Natural killer cell treated with Interleukin-12 subunit alpha and Interleukin-12 subunit beta and Interleukin-15 and Interleukin-18, amount 100 ng/mL, for 72 hours (primary cell): ENCODE results near the gene CXorf65. TPM values are rescaled to one million over a fixed set of nuclear protein-coding genes. Genes with fewer than 3 reads are reported as not detected.

Source experiments
- ATAC-seq, 2 donors: fragments of 150-1000 bp; cut with Tn5 transposase in 1 of 2; sonication (Bioruptor Pico), chemical (Tn5 transposase) in 1 of 2; 2 replicates each; pipeline ENCODE4 v1.10.0; 2021
- DNase-seq: peaks from one replicate; pipeline ENCODE4 v3.0.0; 2022; ENCODE audit warnings: low spot score
- H3K27ac Mint-ChIP-seq, 2 donors: 1 replicate in 1 of 2; 2 replicates in 1 of 2; pipeline ENCODE4 v1.8.0; 2022; ENCODE audit warnings: mixed read lengths in 2 of 2, mild to moderate bottlenecking in 1 of 2, moderate library complexity in 1 of 2
- H3K27me3 Mint-ChIP-seq, 2 donors: 1 replicate in 1 of 2; 2 replicates in 1 of 2; pipeline ENCODE4 v1.8.0; 2022; ENCODE audit warnings: mixed read lengths in 2 of 2
- H3K36me3 Mint-ChIP-seq: one replicate; pipeline ENCODE4 v1.8.0; 2022; ENCODE audit warnings: mixed read lengths
- H3K4me1 Mint-ChIP-seq, 2 donors: 1 replicate in 1 of 2; 2 replicates in 1 of 2; pipeline ENCODE4 v1.8.0; 2022; ENCODE audit warnings: low read depth in 2 of 2, mixed read lengths in 2 of 2, mild to moderate bottlenecking in 1 of 2
- H3K4me3 Mint-ChIP-seq: one replicate; pipeline ENCODE4 v1.8.0; 2022; ENCODE audit warnings: mixed read lengths
- H3K9me3 Mint-ChIP-seq: 2 replicates; pipeline ENCODE4 v1.8.0; 2022; ENCODE audit warnings: mixed read lengths
- total RNA-seq, 2 donors: library from RNA; stranded (reverse); gene quantifications; one replicate each; pipeline ENCODE4 v1.2.3, GENCODE V29; 2022

Gene CXorf65
- total RNA-seq, 2 donors from 2014 or later: 18.0 to 28.1 TPM

- ATAC-seq (no peak), DNase-seq (no peak)
- H3K9me3 Mint-ChIP-seq: no peaks in the 10 kb centered on the region
- peak overlapping the region; percentile 30 to 69 for H3K27ac Mint-ChIP-seq
- no peak overlapping the region for H3K4me3 Mint-ChIP-seq
- peaks cover 0 to 13% of the 10 kb centered on the region in 2 donors for H3K27me3 Mint-ChIP-seq
- H3K4me1 Mint-ChIP-seq: peaks cover 34 to 56% of the 10 kb centered on the region in 2 donors
- H3K36me3 Mint-ChIP-seq: no peaks in the 10 kb centered on the region
Observed at GRCh38 chrX:71099736-71100135, 6.8 kb downstream of the CXorf65 start.

DNA sequence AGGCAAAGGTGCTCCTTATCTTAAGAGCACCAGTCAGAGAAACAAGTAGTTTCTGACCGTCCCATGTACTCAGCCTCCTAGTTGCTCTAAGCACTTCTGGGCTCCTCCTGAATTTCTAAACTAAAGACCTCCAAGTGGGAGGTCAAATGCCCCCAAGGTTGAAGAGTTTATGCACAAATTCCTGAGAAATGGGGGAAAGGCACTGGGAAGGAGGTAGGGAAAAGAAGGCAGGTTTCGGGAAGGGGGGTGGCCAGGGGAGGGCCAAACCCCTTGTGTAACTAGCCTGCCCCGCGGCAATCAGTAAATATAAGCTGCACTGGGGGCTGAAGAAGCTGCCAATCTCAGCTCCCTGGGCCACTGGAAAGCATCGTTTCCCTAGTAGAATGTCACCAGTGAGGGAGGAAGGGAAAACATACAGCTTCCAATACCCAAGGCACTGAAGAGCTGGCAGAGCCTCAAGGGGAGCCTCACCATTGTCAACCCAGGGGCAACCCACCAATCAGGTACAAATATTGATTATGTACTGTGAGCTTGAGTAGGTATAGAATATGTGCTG lies 7.5 kb downstream of the CXorf65 start:
- peaks cover 0 to 14% of the 10 kb centered on the region in 2 donors for H3K27me3 Mint-ChIP-seq
- no peaks in the 10 kb centered on the region for H3K9me3 Mint-ChIP-seq
- ATAC-seq: no peak
- DNase-seq: no peak
- H3K27ac Mint-ChIP-seq: peak overlapping the region; percentile 30 to 69
- no peak overlapping the region for H3K4me3 Mint-ChIP-seq
- H3K4me1 Mint-ChIP-seq: peaks cover 28 to 49% of the 10 kb centered on the region in 2 donors
- H3K36me3 Mint-ChIP-seq: no peaks in the 10 kb centered on the region

DNA sequence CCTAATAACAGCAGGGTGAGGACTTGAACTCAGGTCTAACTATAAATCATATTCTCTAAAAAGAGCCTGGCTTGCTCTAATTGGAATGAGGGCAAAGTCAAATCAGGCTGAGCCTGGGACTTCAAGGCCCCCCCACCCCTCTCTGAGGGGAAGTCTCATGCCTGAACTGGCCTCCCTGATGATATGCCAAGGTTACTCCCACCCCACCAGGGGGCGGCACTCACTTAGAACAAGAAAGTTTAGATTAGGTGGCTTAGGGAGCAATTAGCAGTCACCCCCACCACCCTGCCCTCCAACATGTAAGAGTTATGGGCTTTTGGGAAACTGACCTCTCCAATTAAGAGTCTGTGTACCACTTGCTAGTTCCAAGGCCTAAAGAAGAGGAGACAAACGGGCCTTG lies 8.2 kb downstream of the CXorf65 start:
- peaks cover 24 to 42% of the 10 kb centered on the region in 2 donors for H3K4me1 Mint-ChIP-seq

DNA sequence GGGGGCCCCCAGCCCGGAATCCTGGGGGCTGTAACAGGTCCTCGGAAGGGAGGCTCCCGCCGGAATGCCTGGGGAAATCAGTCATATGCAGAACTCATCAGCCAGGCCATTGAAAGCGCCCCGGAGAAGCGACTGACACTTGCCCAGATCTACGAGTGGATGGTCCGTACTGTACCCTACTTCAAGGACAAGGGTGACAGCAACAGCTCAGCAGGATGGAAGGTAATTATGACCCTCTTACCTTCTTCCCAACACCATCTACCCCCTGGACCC lies 9.8 kb downstream of the CXorf65 start:
- peaks cover 0 to 19% of the 10 kb centered on the region in 2 donors for H3K27me3 Mint-ChIP-seq
- peak overlapping the region; percentile 99 for H3K4me3 Mint-ChIP-seq
- no peaks in the 10 kb centered on the region for H3K9me3 Mint-ChIP-seq
- H3K27ac Mint-ChIP-seq: peak overlapping the region in 1 of 2 donors; percentile 88
- no peaks in the 10 kb centered on the region for H3K36me3 Mint-ChIP-seq
- DNase-seq (no peak), ATAC-seq (no peak)
- H3K4me1 Mint-ChIP-seq: peaks cover 19 to 32% of the 10 kb centered on the region in 2 donors

More for the DNA sequence above, 8.2 kb downstream of the CXorf65 start:
- H3K27ac Mint-ChIP-seq: peak overlapping the region in 1 of 2 donors; percentile 30
- ATAC-seq (peak; percentile 45 to 52), DNase-seq (peak; percentile 78)
- peaks cover 0 to 19% of the 10 kb centered on the region in 2 donors for H3K27me3 Mint-ChIP-seq
- H3K4me3 Mint-ChIP-seq: peak overlapping the region; percentile 56
- H3K36me3 Mint-ChIP-seq: no peaks in the 10 kb centered on the region
- no peaks in the 10 kb centered on the region for H3K9me3 Mint-ChIP-seq

DNA sequence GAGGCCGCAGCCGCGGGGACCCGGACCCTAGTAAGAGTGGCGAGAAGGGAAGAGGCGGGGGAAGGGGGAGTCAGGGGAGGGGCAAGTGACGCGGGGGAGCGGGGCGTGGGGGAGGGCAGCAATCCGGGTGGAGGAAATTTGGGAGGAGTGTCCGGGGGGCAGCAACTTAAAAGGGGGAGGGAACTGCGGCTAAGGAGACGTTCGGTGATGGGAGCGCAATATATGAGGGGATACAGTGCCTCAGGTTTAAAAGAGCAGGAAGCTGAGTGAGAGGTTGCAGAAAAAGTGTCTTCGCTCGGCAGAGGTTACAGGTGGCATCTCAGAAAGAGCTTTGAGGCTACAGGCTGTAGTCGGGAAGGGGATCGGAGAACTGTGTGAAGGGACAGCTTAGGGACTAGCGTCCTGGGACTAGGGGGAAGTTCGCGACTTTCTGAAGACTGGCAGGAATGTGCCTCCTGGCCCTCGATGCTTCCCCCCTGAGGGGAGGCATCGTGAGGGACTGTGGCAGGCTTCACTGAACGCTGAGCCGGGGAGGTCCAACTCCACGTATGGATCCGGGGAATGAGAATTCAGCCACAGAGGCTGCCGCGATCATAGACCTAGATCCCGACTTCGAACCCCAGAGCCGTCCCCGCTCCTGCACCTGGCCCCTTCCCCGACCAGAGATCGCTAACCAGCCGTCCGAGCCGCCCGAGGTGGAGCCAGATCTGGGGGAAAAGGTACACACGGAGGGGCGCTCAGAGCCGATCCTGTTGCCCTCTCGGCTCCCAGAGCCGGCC lies 10.4 kb downstream of the CXorf65 start:
- Mint-ChIP-seq H3K36me3 (no peaks in the 10 kb centered on the region), H3K27me3 (peaks cover 0 to 19% of the 10 kb centered on the region in 2 donors), H3K4me3 (peak overlapping the region; percentile 99), H3K9me3 (no peaks in the 10 kb centered on the region), H3K27ac (peak overlapping the region; percentile 77 to 88), H3K4me1 (peaks cover 19 to 27% of the 10 kb centered on the region in 2 donors)
- DNase-seq: peak; percentile 67
- peak; percentile 71 to 77 for ATAC-seq

DNA sequence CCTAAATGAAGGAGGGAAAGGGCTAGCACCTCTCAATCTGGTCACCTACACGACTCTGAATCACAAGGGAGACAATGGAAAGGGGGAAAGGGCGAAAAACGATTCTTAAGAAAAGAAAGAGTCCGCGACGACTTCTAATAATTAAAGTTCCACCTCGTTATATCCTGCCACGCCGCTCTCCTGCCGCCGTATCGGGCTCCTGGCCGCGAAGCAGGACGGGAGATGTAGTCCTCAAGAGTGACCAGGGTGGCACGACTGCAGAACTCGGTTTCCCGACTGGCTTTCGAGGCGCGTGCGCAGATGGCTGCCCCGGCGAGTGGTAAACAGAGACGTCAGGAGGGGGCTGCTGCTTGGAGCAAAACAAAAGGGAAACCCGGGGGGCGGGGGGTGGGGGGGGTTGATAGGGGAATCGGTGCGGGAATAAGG lies 11.0 kb downstream of the CXorf65 start, which contains the start of gene FOXO4:
Gene FOXO4, plus strand, starts transcription at position 297 of the 426 bp plus-strand sequence. CDS start 678 bp downstream, outside the sequence.
- H3K4me3 Mint-ChIP-seq: peak within 1 kb of the TSS; percentile 99
- H3K27ac Mint-ChIP-seq: peak within 1 kb of the TSS; percentile 77 to 88
- ATAC-seq (peak; percentile 92 to 96), DNase-seq (peak; percentile 91)
- no peaks in the 10 kb centered on the region for H3K36me3 Mint-ChIP-seq
- H3K27me3 Mint-ChIP-seq: peaks cover 0 to 18% of the 10 kb centered on the region in 2 donors
- no peaks in the 10 kb centered on the region for H3K9me3 Mint-ChIP-seq
- H3K4me1 Mint-ChIP-seq: peaks cover 17 to 22% of the 10 kb centered on the region in 2 donors

GRCh38 chrX:71095033-71095432 lies 11.5 kb downstream of the CXorf65 start:
- peak overlapping the region; percentile 77 to 88 for H3K27ac Mint-ChIP-seq
- peaks cover 0 to 16% of the 10 kb centered on the region in 2 donors for H3K27me3 Mint-ChIP-seq
- no peak for ATAC-seq

DNA sequence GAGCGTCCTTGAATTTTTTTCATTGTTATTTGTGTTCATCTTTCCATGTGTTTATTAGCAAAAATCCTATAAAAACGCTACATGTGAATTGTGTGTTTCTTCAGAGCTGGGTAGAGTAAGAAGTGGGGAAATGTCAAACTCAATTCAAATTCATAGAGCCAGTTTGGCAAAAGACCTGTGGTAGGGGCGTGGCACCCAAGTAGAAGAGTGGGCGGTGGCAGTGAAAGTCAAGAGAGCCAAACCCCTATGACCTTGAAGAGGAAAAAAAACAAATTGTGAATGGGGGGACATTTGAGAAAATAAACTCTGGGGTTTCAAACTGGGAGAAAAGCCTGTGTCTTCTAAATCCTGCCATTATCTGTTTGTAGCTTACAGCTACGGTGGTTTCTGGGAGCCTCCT lies 15.3 kb downstream of the CXorf65 start:
- ATAC-seq: no peak
- H3K4me3 Mint-ChIP-seq: no peak overlapping the region
- peaks cover 8 to 10% of the 10 kb centered on the region in 2 donors for H3K4me1 Mint-ChIP-seq
- peaks cover 0 to 12% of the 10 kb centered on the region in 2 donors for H3K27me3 Mint-ChIP-seq
- no peak overlapping the region for H3K27ac Mint-ChIP-seq
- no peak for DNase-seq
- H3K9me3 Mint-ChIP-seq: no peaks in the 10 kb centered on the region
- no peaks in the 10 kb centered on the region for H3K36me3 Mint-ChIP-seq

More at GRCh38 chrX:71095033-71095432, 11.5 kb downstream of the CXorf65 start:
- Mint-ChIP-seq H3K36me3 (no peaks in the 10 kb centered on the region), H3K4me3 (peak overlapping the region; percentile 99), H3K9me3 (no peaks in the 10 kb centered on the region), H3K4me1 (peaks cover 15 to 20% of the 10 kb centered on the region in 2 donors)
- no peak for DNase-seq

- Mint-ChIP-seq H3K27ac (no peak overlapping the region), H3K9me3 (no peaks in the 10 kb centered on the region), H3K27me3 (peaks cover 0 to 2% of the 10 kb centered on the region in 2 donors), H3K4me3 (no peak overlapping the region), H3K4me1 (no peaks in the 10 kb centered on the region), H3K36me3 (no peaks in the 10 kb centered on the region)
- no peak for DNase-seq
- no peak for ATAC-seq
Observed at GRCh38 chrX:71085900-71086299, 20.6 kb downstream of the CXorf65 start.

- ATAC-seq (no peak), DNase-seq (no peak)
- Mint-ChIP-seq H3K27me3 (peaks cover 0 to 4% of the 10 kb centered on the region in 2 donors), H3K36me3 (no peaks in the 10 kb centered on the region), H3K4me3 (no peak overlapping the region), H3K4me1 (no peaks in the 10 kb centered on the region), H3K9me3 (no peaks in the 10 kb centered on the region), H3K27ac (no peak overlapping the region)
Observed at GRCh38 chrX:71082822-71083221, 23.7 kb downstream of the CXorf65 start.

DNA sequence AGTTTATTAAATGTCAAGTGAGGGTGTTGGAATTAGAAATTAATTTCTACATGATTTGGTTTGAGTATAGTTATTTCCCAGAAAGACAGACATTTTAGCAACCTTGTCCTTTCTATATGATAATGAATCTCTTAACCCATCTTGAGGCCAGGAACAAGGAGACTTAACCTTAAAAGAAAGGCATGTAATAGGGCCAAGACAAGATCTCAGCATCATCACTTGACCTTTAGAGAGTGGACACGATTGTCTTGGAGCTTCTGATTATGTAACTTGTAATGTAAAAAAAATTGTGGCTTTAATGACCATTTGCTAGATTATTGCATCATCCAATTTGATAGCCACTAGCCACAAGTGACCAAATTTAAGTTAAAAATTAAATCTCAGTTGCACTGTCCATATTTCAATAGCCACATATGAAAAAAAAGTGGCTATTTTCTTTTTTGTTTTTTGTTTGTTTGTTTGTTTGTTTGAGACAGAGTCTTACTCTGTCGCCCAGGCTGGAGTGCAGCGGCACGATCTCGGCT lies 24.4 kb downstream of the CXorf65 start:
- Mint-ChIP-seq H3K36me3 (no peaks in the 10 kb centered on the region), H3K4me3 (no peak overlapping the region), H3K9me3 (no peaks in the 10 kb centered on the region), H3K27ac (no peak overlapping the region), H3K4me1 (no peaks in the 10 kb centered on the region), H3K27me3 (peaks cover 0 to 4% of the 10 kb centered on the region in 2 donors)
- ATAC-seq (no peak), DNase-seq (no peak)

GRCh38 chrX:71081330-71082123 lies 25.0 kb downstream of the CXorf65 start:
- Mint-ChIP-seq H3K9me3 (no peaks in the 10 kb centered on the region), H3K4me3 (no peak overlapping the region), H3K4me1 (no peaks in the 10 kb centered on the region), H3K36me3 (no peaks in the 10 kb centered on the region), H3K27ac (no peak overlapping the region), H3K27me3 (peaks cover 0 to 8% of the 10 kb centered on the region in 2 donors)
- DNase-seq (no peak), ATAC-seq (no peak)

GRCh38 chrX:71070531-71070930 lies 36.0 kb downstream of the CXorf65 start:
- ATAC-seq (no peak), DNase-seq (no peak)
- no peak overlapping the region for H3K4me3 Mint-ChIP-seq
- H3K27me3 Mint-ChIP-seq: peaks cover 7 to 14% of the 10 kb centered on the region in 2 donors
- H3K9me3 Mint-ChIP-seq: no peaks in the 10 kb centered on the region
- H3K27ac Mint-ChIP-seq: no peak overlapping the region
- peaks cover 6 to 10% of the 10 kb centered on the region in 2 donors for H3K4me1 Mint-ChIP-seq
- H3K36me3 Mint-ChIP-seq: no peaks in the 10 kb centered on the region
